Caco-2 (cell line): ENCODE measurements around the gene LHPP. TPM values are rescaled to one million over a fixed set of nuclear protein-coding genes. Genes with fewer than 3 reads are reported as not detected.

ENCODE experiments used
- BruUV-seq: library from RNA; stranded (reverse); fragments of 400-500 nt; replicated peaks from 2 replicates; lab custom pipeline; 2021; lab: Mats Ljungman, UMichigan
- CTCF ChIA-PET: fragments of 300-600 bp; sonication (Branson Sonifier 250); formaldehyde crosslinking; loops from one replicate; lab custom pipeline; 2022; ENCODE audit warnings: antibody characterized with exemption; lab: Charles Lee
- POLR2A ChIA-PET: fragments of 300-600 bp; sonication (Branson Sonifier 250); formaldehyde crosslinking; loops from one replicate; lab custom pipeline; 2022; ENCODE audit warnings: antibody characterized with exemption; lab: Charles Lee
- DNase-seq, 2 experiments: peaks; one replicate each; pipeline versions ENCODE4 v3.0.0 to v3.0.0-alpha.2; 2020 to 2022
- H3K27me3 ChIP-seq: replicated peaks from 2 replicates; pipeline ENCODE4 v1.6.0; 2011; ENCODE audit warnings: low read length; ENCODE audit not compliant: control insufficient read depth, insufficient read depth
- H3K36me3 ChIP-seq: 2 replicates; pipeline ENCODE4 v1.5.1; 2011; ENCODE audit warnings: low read length; ENCODE audit not compliant: control insufficient read depth, insufficient read depth
- H3K4me1 ChIP-seq: fragments of 250-450 bp; sonication (Bioruptor Pico); 2 replicates; pipeline ENCODE4 v1.5.1; 2020; ENCODE audit warnings: mild to moderate bottlenecking
- H3K4me3 ChIP-seq: 2 replicates; pipeline ENCODE4 v1.5.1; 2011; ENCODE audit warnings: low read depth, mild to moderate bottlenecking, control low read depth, low read length
- H3K9me3 ChIP-seq: fragments of 250-450 bp; sonication (Bioruptor Pico); 2 replicates; pipeline ENCODE4 v1.5.1; 2020; ENCODE audit warnings: mild to moderate bottlenecking, moderate library complexity
- H3K27ac Mint-ChIP-seq: one replicate; pipeline ENCODE4 v1.8.0; 2022; ENCODE audit warnings: mixed read lengths; ENCODE audit not compliant: unreplicated experiment
- H3K27me3 Mint-ChIP-seq: one replicate; pipeline ENCODE4 v1.8.0; 2022; ENCODE audit warnings: mixed read lengths; ENCODE audit not compliant: insufficient read depth, unreplicated experiment
- H3K36me3 Mint-ChIP-seq: one replicate; pipeline ENCODE4 v1.8.0; 2022; ENCODE audit warnings: mild to moderate bottlenecking, mixed read lengths; ENCODE audit not compliant: insufficient read depth, unreplicated experiment
- H3K4me1 Mint-ChIP-seq: one replicate; pipeline ENCODE4 v1.8.0; 2022; ENCODE audit warnings: low read depth, mixed read lengths; ENCODE audit not compliant: unreplicated experiment
- H3K4me3 Mint-ChIP-seq: one replicate; pipeline ENCODE4 v1.8.0; 2022; ENCODE audit warnings: mild to moderate bottlenecking, moderate library complexity, mixed read lengths; ENCODE audit not compliant: unreplicated experiment
- H3K9me3 Mint-ChIP-seq: one replicate; pipeline ENCODE4 v1.8.0; 2022; ENCODE audit warnings: mixed read lengths; ENCODE audit not compliant: unreplicated experiment
- intact Hi-C: fragments of 100-400 bp; cut with micrococcal nuclease; formaldehyde crosslinking; loops from one replicate; pipeline ENCODE4 v1.10.0; 2022; ENCODE audit not compliant: unreplicated experiment
- total RNA-seq: library from RNA; stranded (reverse); gene quantifications from 2 replicates; pipeline ENCODE4 v1.2.3, GENCODE V29; 2022
- TF ChIP-seq, protein P1 (sequence below), 2 experiments: fragments of 200-600 bp in 1 of 2; IDR thresholded peaks; 1 replicate in 1 of 2; 2 replicates in 1 of 2; pipeline versions ENCODE4 v1.5.1 to v1.8.0; 2011 to 2022; ENCODE audit warnings: antibody characterized with exemption in 1 of 2, control low read depth in 1 of 2, inconsistent platforms in 1 of 2, low read depth in 1 of 2, low read length in 1 of 2, mild to moderate bottlenecking in 1 of 2, moderate library complexity in 1 of 2; ENCODE audit not compliant: insufficient read depth in 1 of 2, severe bottlenecking in 1 of 2, unreplicated experiment in 1 of 2

LHPP gene
- total RNA-seq, 1 experiment from 2014 or later, result 15.9 TPM

DNA sequence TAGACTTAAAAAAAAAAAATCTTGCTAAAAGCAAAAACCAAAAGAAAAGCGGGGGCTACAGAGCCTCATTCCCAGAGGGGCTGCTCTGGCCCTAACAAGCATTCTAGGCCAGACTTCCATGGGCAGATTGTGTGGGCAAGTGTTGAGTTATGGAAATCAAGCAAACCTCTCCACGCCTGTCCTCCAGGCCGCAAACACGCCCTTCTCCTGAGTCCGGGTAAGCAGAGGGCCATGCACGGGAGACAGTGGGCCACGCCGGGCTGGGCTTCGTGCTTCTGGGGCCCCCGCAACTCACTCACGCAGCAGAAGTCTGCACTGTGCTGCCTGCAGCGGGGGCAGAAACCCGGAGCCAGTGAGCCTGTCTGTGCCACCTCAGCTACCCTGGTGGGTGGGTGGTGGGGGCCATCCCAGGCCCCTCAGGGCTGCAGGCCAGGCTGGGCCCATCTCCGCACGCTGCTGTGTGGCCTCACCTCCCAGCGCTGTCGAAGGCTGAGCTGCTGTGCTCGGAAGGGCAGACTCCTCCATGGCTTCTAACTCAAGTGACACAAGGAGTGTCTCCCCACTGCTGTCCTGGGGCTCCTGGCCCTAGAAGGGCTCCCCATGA lies 156.9 kb downstream of the LHPP start:
- intact Hi-C loops, result no loop called here
- Mint-ChIP-seq H3K27me3 (no peaks in the 10 kb centered on the region), H3K27ac (no peak overlapping the region), H3K36me3 (no peaks in the 10 kb centered on the region), H3K4me1 (no peaks in the 10 kb centered on the region), H3K4me3 (no peak overlapping the region), H3K9me3 (no peaks in the 10 kb centered on the region)
- no peaks in the 10 kb centered on the region for H3K36me3 ChIP-seq
- H3K4me3 ChIP-seq, result no peak overlapping the region
- ChIA-PET CTCF (no interaction called here), POLR2A (no interaction called here)
- TF ChIP-seq, protein P1, sequence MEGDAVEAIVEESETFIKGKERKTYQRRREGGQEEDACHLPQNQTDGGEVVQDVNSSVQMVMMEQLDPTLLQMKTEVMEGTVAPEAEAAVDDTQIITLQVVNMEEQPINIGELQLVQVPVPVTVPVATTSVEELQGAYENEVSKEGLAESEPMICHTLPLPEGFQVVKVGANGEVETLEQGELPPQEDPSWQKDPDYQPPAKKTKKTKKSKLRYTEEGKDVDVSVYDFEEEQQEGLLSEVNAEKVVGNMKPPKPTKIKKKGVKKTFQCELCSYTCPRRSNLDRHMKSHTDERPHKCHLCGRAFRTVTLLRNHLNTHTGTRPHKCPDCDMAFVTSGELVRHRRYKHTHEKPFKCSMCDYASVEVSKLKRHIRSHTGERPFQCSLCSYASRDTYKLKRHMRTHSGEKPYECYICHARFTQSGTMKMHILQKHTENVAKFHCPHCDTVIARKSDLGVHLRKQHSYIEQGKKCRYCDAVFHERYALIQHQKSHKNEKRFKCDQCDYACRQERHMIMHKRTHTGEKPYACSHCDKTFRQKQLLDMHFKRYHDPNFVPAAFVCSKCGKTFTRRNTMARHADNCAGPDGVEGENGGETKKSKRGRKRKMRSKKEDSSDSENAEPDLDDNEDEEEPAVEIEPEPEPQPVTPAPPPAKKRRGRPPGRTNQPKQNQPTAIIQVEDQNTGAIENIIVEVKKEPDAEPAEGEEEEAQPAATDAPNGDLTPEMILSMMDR (IDR thresholded peaks at IDR 0.05; ENCODE audit: insufficient read depth in 1 of 2, low read depth in 1 of 2, low read length in 1 of 2, severe bottlenecking in 1 of 2, unreplicated experiment in 1 of 2), result no peak
- no peaks in the 10 kb centered on the region for H3K27me3 ChIP-seq
- no peaks in the 10 kb centered on the region for H3K9me3 ChIP-seq
- no peaks in the 10 kb centered on the region for H3K4me1 ChIP-seq
- no TSS peak for BruUV-seq
- DNase-seq, result no peak

DNA sequence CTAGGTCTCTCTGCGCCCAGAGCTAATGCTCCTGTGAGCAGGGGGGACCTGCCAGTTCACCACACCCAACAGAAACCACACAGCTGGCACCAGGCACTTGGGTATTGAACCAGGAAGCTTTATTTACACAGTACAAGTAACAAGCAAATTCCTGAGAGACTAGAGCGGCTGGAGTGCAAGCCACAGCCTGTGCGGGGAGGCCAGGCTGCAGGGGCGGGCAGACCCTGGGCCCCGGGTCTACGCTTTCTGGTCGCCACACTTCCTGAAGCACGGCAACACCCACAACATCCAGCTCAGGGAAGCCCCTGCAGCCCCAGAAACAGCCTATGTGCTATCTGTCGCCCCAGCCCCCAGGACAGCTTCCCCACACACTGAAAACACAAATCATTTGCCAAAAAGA lies 157.6 kb downstream of the LHPP start:
- CTCF ChIA-PET, result no interaction called here

DNA sequence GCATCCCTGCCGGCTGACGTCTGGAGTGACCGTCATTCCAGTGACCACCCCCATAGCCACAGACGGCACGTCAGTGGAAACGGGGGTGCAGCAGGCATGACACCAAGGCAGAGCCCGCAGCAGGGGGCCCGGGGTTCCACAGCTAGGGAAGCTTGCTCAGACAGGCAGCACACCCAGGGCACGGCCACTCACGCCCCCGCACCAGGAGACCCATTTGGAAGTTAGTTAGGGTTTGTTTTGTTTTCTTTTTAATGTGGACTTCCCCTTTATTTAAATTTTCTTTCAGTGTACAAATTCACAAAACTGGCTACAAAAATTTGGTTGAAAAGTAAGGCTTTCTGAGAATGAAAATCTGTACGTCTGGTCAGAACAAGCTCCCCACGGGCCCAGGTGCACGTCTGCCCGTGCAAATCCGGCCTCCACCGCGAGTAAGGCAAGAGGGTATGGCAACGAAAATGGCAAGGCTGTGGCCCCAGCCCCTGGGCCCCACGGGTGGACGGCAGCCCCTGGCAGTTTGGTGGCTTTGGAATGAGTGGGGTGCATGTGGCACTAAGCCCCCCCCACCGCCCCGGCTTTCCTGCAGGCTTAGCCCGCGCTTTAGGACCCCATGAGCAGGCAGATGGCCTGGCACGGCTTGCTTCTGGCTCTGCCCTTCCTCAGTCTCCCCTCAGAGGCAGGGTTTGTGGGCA lies 158.3 kb downstream of the LHPP start:
- DNase-seq, result no peak
- H3K4me3 ChIP-seq, result no peak overlapping the region
- Mint-ChIP-seq H3K4me1 (no peaks in the 10 kb centered on the region), H3K27ac (no peak overlapping the region), H3K9me3 (no peaks in the 10 kb centered on the region), H3K27me3 (no peaks in the 10 kb centered on the region), H3K4me3 (no peak overlapping the region), H3K36me3 (no peaks in the 10 kb centered on the region)
- ChIA-PET CTCF (no interaction called here), POLR2A (no interaction called here)
- BruUV-seq, result no TSS peak
- TF ChIP-seq, protein P1 (IDR thresholded peaks at IDR 0.05; ENCODE audit: insufficient read depth in 1 of 2, low read depth in 1 of 2, low read length in 1 of 2, severe bottlenecking in 1 of 2, unreplicated experiment in 1 of 2), result no peak
- H3K27me3 ChIP-seq, result no peaks in the 10 kb centered on the region
- no peaks in the 10 kb centered on the region for H3K9me3 ChIP-seq
- no peaks in the 10 kb centered on the region for H3K4me1 ChIP-seq
- intact Hi-C loops, result no loop called here
- H3K36me3 ChIP-seq, result no peaks in the 10 kb centered on the region

More for the DNA sequence above, 157.6 kb downstream of the LHPP start:
- H3K4me1 ChIP-seq, result no peaks in the 10 kb centered on the region
- TF ChIP-seq, protein P1 (IDR thresholded peaks at IDR 0.05; ENCODE audit: insufficient read depth in 1 of 2, low read depth in 1 of 2, low read length in 1 of 2, severe bottlenecking in 1 of 2, unreplicated experiment in 1 of 2), result no peak
- DNase-seq, result no peak
- no peaks in the 10 kb centered on the region for H3K9me3 Mint-ChIP-seq
- H3K27ac Mint-ChIP-seq, result no peak overlapping the region
- BruUV-seq, result no TSS peak
- H3K27me3 ChIP-seq, result no peaks in the 10 kb centered on the region
- H3K27me3 Mint-ChIP-seq, result no peaks in the 10 kb centered on the region
- H3K4me3 Mint-ChIP-seq, result no peak overlapping the region
- no peaks in the 10 kb centered on the region for H3K36me3 ChIP-seq
- no peaks in the 10 kb centered on the region for H3K36me3 Mint-ChIP-seq
- no peaks in the 10 kb centered on the region for H3K4me1 Mint-ChIP-seq
- no peak overlapping the region for H3K4me3 ChIP-seq
- POLR2A ChIA-PET, result no interaction called here
- no peaks in the 10 kb centered on the region for H3K9me3 ChIP-seq
- intact Hi-C loops, result no loop called here
